HEK293T (cell line): ENCODE measurements around the gene EIF5AL1.
"Not testable (repeated sequence)": the region's sequence is repeated elsewhere in the genome, so short reads cannot be mapped to it uniquely, and the experiment has no call there.

Source experiments
- CTCF ChIA-PET: fragments of 350-600 bp; formaldehyde crosslinking; extraction: SDS; loops from one replicate; lab custom pipeline; 2021; ENCODE audit warnings: antibody characterized with exemption, inconsistent platforms; lab: Yijun Ruan, JAX
- POLR2A ChIA-PET: fragments of 350-600 bp; formaldehyde crosslinking; extraction: SDS; loops from one replicate; lab custom pipeline; 2020; ENCODE audit warnings: antibody characterized with exemption, inconsistent platforms; lab: Yijun Ruan, JAX
- DNase-seq: peaks from one replicate; pipeline ENCODE4 v3.0.0; 2012; ENCODE audit warnings: mixed read lengths; ENCODE audit errors: extremely low spot score
- BHLHE40 ChIP-seq: fragments of 450-650 bp; IDR thresholded peaks from 2 replicates; pipeline ENCODE4 v1.6.1; 2016; ENCODE audit warnings: mild to moderate bottlenecking, moderate library complexity, borderline replicate concordance
- CTBP1 ChIP-seq: fragments of 450-650 bp; IDR thresholded peaks from 2 replicates; pipeline ENCODE4 v1.6.1; 2016; ENCODE audit warnings: borderline replicate concordance
- ELF4 ChIP-seq: fragments of 450-650 bp; IDR thresholded peaks from 2 replicates; pipeline ENCODE4 v1.6.1; 2017; ENCODE audit warnings: antibody characterized with exemption
- FOXK2 ChIP-seq: fragments of 450-650 bp; IDR thresholded peaks from 2 replicates; pipeline ENCODE4 v1.6.1; 2016; ENCODE audit warnings: mild to moderate bottlenecking
- FOXM1 ChIP-seq: fragments of 450-650 bp; IDR thresholded peaks from 2 replicates; pipeline ENCODE4 v1.6.1; 2017; ENCODE audit warnings: mild to moderate bottlenecking, borderline replicate concordance
- HDGF ChIP-seq: fragments of 450-650 bp; IDR thresholded peaks from 2 replicates; pipeline ENCODE4 v1.6.1; 2017; ENCODE audit warnings: antibody characterized with exemption, borderline replicate concordance
- L3MBTL2 ChIP-seq: fragments of 450-650 bp; conservative IDR thresholded peaks from 2 replicates; pipeline ENCODE4 v1.6.1; 2016; ENCODE audit warnings: mild to moderate bottlenecking
- LEF1 ChIP-seq: fragments of 450-650 bp; IDR thresholded peaks from 2 replicates; pipeline ENCODE4 v1.6.1; 2017; ENCODE audit warnings: mild to moderate bottlenecking, borderline replicate concordance
- NFRKB ChIP-seq: fragments of 450-650 bp; IDR thresholded peaks from 2 replicates; pipeline ENCODE4 v1.6.1; 2016; ENCODE audit warnings: mild to moderate bottlenecking, moderate library complexity
- SP1 ChIP-seq: fragments of 450-650 bp; IDR thresholded peaks from 2 replicates; pipeline ENCODE4 v1.6.1; 2017
- TARDBP ChIP-seq: fragments of 450-650 bp; IDR thresholded peaks from 2 replicates; pipeline ENCODE4 v1.6.1; 2016
- ZNF384 ChIP-seq: fragments of 450-650 bp; IDR thresholded peaks from 2 replicates; pipeline ENCODE4 v1.6.1; 2016
- TF ChIP-seq, protein P1 (sequence below): fragments of 450-650 bp; IDR thresholded peaks from 2 replicates; pipeline ENCODE4 v1.6.1; 2016

The EIF5AL1 gene

DNA sequence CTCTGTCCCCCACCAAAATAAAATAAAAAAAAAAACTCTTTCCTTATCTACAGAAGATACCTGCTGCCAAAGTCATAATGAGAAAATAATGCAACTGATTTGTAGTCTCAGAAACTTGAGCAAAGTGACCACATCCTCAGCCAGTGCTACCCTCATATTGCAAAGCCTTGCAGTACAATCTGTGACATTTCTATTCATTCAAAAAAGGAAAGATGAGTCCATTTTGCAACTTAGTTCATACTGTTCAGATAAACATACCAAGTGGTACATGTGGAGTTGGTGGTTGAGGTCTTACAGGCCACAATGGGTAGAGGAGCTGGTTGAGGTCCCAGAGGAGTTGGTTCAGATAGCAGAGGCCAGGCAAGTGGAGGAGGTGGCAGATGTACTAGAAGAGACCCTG lies 6.5 kb upstream of the EIF5AL1 start:
- ChIA-PET CTCF (interaction anchor here (1.4 kb wide), 1 partner anchor 132 kb away, joined by 3 read pairs; no protein-coding TSS in a partner anchor), POLR2A (no interaction called here)
- TF ChIP-seq CTBP1 (no peak), L3MBTL2 (no peak), TARDBP (no peak), NFRKB (no peak), SP1 (no peak)
- DNase-seq = no peak

DNA sequence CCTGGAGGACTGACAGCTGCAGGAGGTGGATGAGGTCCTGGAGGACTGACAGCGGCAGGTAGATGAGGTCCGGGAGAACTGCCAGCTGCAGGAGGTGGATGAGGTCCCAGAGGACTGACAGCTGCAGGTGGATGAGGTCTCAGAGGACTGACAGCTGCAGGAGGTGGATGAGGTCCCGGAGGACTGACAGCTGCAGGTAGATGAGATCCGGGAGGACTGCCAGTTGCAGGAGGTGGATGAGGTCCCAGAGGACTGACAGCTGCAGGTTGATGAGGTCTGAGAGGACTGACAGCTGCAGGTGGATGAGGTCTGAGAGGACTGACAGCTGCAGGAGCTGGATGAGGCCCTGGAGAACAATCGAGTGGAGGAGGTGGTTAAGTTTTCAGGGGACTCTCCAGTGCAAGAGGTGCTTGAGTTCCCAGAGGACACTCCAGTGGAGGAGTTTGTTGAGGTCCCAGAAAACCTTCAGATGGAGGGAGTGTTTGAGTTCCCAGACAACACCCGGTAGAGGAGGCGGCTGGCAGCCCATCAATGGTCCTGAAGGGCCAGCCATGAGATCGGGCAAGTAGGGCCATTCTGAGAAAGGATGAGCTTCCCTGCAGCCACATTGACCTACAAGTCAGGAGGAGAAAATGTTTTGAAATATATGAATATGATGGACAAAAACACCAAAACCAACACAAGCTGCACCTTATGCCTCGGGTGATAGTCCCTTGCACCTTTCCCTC lies 4.7 kb upstream of the EIF5AL1 start:
- no peak for DNase-seq
- ChIA-PET POLR2A (no interaction called here), CTCF (interaction anchor here (1.2 kb wide), 1 partner anchor 113 kb away, joined by 3 read pairs; no protein-coding TSS in a partner anchor)
- no peak for TF ChIP-seq LEF1
- no peak for TF ChIP-seq SP1
- no peak for TF ChIP-seq TARDBP
- no peak for TF ChIP-seq FOXM1
- TF ChIP-seq, protein P1, sequence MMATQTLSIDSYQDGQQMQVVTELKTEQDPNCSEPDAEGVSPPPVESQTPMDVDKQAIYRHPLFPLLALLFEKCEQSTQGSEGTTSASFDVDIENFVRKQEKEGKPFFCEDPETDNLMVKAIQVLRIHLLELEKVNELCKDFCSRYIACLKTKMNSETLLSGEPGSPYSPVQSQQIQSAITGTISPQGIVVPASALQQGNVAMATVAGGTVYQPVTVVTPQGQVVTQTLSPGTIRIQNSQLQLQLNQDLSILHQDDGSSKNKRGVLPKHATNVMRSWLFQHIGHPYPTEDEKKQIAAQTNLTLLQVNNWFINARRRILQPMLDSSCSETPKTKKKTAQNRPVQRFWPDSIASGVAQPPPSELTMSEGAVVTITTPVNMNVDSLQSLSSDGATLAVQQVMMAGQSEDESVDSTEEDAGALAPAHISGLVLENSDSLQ = no peak
- no peak for TF ChIP-seq ELF4
- TF ChIP-seq ZNF384 = no peak
- TF ChIP-seq FOXK2 = no peak
- no peak for TF ChIP-seq HDGF
- TF ChIP-seq BHLHE40 = no peak
- no peak for TF ChIP-seq NFRKB
- TF ChIP-seq CTBP1 = no peak

DNA sequence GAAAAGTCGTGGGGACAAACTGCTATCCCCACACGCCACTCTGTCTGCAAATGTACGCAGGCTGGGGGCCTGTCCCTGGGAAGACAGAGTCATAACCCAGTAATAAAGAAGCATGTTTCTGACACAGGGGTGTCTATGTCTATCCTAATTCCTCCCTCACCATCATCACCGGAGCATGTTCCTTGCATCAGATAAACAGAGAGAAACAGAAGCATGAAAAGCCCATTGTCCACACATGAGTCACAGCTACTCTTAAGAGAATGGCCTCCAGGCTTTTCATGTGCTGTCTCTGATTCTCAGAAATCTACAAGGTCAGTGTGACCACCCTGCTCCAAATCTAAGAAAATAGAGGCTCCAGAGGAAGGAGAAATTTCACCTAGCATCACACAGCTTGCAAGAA lies 4.1 kb upstream of the EIF5AL1 start:
- DNase-seq, CTCF ChIA-PET, POLR2A ChIA-PET: not testable (repeated sequence)

DNA sequence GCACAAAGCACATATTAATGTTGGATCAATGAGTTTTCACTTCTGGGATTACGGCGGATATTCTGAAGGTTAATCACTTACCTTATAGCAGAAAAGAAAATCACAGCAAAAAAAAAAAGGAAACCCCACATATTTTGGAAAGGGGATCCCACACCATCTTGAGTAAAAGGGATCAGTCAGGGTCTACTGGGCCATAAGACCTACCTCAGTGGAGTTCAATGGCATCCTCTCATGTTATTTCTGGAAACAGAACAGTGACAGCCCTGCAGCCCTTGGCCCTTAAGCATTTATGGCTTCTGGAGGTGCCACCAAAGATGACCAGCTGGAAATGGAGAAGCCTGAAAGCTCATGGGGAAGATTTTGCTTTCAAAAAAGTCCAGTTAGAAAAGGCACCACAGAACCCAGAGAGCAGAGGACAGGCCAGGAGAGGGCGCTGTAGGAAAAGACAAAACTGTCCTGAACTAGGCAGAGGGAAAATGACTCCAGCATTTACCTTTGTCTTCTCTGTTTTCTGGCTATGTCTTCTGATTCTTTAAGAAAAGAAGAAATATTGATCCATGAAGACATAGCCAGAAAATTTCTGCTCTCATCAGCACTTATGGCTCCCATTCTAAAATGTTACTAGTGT lies 2.9 kb upstream of the EIF5AL1 start:
- CTCF ChIA-PET, DNase-seq, POLR2A ChIA-PET: not testable (repeated sequence)

DNA sequence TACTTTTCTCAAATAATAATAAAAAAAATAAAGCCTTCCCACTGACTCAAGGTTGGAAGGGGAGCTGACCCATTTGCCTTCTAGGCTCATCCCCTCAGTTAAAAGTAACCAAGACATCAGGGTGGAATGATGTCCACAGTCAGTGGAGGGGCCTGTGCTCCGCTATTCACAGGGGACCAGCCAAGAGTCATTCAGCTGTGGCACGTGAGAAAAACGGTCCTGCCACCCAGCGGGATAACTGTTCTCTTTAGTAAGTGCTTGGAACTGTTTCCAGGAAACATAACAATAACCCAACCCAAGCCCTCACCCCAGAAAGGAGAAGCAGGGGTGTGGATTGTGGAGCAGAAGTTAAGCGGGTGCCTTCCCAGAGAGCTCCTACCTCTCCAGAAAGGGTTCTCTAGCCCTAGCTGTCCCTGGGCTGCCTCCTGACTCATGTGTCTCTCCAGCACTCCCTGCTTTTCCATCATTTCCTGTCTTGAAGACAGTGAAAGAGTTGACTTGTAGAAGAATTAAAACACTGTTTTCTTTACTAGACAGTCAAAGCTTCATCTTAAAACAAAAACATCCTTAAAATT lies 2.3 kb upstream of the EIF5AL1 start:
- DNase-seq, CTCF ChIA-PET, POLR2A ChIA-PET: not testable (repeated sequence)

DNA sequence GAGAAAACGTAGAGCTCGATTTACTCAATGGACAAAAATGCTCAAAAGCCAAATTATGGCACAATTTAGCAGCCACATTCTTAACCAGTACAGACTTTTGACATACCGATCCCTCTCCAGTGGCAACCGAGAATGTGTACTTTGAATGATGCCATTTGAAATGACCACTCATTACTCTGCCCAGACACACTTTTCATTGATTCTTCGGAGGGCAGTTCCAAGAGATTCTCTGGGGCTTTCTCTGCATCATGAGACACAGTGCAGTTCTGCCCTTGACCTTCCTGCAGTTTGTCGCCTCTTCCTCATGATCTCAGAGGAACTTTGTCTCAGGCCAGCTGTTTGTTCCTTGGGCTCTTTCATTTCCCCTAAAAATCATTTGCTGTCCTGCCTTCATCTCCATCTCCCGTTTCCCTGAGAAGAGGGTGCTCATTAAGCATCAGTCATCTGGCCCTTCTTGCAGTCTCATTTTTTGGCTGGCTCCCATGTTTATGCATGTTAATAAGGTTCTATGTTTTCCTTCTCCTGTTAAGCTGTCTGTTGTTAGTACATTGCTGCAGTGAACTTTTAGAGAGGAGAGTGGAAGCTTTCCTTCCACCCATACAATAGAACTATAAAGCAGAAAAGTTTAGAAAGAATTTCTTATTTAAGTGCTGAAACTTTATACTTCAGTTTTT lies 4.3 kb downstream of the EIF5AL1 start:
- CTCF ChIA-PET, POLR2A ChIA-PET, DNase-seq: not testable (repeated sequence)

DNA sequence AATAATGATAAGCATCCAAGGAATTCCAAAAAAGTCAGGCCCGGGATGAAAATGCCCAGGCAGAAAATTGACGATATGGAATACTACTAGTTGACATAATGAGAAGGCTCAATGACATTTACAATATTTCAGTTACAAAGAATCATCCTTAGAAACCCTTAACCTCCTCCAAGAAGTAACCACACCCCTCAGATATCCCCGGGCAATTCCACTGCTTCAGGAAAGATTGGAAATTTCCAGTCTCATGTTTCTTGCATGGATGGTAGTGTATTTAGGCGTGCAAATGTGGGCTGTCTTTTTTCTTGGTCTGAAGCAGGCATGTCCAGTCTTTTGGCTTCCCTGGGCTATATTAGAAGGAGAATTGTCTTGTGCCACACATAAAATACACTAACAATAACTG lies 5.2 kb downstream of the EIF5AL1 start:
- CTCF ChIA-PET, POLR2A ChIA-PET, DNase-seq: not testable (repeated sequence)

DNA sequence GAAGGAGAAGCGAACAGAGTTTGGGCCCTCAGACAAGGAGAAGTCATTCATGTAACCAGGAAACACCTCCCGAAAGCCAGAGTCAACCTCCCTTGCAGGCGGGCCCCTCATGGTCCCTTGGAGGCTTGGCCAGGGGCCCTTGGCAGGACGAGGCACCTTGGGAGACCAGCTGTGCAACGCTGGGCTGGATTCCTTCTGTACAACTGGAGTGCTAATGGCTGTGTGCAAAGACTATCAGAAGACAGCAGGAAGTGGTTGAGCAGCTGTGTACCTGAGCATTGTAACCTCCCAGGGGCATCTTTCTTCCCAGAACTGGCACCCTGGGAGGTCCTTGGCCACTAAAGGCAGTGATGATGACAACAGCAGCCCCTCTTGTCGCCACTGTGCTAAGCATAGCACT lies 9.4 kb downstream of the EIF5AL1 start:
- POLR2A ChIA-PET, CTCF ChIA-PET, DNase-seq: not testable (repeated sequence)

DNA sequence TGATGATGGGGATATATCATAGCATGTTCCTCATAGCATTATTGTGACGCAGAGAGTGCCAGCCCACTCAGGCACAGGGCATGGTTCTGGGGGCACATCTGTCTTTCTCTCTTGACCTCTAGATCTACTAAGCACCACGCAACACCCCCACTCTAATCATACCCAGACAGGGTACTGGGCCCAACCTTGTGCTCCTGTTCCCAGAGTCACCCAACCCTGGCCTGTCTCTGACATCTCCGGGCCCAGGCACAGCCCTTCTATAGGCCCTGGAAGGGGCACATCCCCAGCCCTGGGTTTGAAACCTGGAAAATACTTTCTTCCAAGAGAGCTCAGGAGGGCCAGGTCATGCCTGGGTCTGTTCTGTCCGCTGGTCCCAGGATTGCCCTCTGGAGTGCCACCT lies 10.1 kb downstream of the EIF5AL1 start:
- POLR2A ChIA-PET, CTCF ChIA-PET, DNase-seq: not testable (repeated sequence)

DNA sequence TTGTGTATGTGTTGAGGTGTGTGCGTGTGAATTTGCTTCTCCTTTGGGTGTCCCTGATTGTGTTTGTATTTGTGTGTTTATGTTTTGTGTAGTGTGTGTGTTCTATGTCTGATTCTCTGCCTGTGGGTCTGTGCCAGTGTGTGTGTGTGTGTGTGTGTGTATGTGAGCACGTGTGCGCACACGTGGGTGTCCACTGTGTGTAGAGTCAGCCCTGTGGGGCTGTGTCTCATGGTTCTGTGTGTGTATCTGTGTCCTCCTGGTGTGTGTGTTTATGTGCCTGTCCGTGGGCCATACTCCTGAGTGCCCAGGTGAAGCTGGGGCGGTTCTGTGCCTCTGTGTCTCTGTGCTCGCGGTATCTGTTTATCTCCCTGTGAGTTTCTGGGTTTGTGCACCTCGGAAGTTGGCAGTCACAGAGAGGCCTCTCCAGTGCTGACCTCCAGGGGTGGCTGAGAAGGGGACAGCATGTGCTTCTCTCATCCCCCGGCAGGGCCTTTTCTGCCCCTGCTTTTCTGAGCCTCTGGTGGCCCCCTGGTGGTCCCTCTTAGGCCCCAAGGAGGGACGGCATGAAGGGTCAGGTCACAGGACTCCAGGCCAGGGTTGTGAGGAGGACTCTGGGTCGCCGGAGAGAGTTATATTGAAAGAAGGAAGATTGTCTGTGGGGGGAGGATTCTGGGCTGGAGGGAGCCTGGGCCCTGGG lies 11.0 kb downstream of the EIF5AL1 start:
- CTCF ChIA-PET, POLR2A ChIA-PET, DNase-seq: not testable (repeated sequence)

DNA sequence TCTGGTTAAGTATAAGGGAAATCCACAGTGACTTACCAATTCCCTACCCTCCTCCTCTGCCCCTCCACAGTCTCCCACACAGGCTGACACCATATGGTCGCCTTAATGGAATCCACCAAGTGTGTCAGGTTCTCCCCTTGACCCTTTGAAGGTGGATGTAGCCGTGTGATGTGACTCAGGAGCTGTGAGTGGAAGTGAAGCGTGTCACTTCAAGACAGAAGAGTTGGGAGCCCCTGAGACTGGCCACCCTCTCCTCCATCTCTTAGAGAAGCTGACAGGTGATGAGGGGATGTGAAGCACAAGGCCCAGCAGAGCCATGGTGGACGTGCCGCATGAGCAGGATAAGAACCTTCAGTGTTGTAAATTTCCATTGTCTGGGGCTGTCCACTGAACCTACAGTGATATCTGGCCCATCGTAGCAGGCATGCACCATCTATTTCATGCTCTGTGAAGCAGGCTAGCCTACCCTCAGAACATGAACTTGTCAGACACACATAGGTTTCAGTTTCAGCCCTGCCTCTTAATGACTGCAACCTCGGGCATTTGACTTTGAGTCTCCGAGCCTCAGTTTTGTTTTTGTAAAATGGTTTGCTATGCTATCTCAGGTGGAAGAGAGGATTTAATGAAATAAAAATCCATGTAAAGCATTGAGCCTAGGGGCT lies 12.8 kb downstream of the EIF5AL1 start:
- CTCF ChIA-PET, POLR2A ChIA-PET, DNase-seq: not testable (repeated sequence)

DNA sequence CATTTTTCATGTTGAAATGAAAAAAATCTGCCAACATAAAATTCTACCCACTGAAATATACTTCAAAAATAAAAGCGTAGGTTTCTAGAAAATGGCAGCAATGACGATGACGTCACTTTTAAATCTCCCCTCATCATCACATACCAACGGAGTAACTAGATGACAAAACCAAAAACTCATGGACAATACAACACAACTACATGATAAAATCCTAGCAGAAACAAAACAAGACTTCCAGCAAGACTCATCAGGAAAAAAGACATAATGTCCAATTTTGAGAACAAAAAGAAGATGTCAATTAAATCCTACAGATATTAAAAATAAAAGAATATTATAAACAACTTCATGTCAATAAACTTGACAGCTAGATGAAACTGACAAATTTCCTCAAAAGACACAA lies 15.9 kb downstream of the EIF5AL1 start:
- POLR2A ChIA-PET, CTCF ChIA-PET, DNase-seq: not testable (repeated sequence)

DNA sequence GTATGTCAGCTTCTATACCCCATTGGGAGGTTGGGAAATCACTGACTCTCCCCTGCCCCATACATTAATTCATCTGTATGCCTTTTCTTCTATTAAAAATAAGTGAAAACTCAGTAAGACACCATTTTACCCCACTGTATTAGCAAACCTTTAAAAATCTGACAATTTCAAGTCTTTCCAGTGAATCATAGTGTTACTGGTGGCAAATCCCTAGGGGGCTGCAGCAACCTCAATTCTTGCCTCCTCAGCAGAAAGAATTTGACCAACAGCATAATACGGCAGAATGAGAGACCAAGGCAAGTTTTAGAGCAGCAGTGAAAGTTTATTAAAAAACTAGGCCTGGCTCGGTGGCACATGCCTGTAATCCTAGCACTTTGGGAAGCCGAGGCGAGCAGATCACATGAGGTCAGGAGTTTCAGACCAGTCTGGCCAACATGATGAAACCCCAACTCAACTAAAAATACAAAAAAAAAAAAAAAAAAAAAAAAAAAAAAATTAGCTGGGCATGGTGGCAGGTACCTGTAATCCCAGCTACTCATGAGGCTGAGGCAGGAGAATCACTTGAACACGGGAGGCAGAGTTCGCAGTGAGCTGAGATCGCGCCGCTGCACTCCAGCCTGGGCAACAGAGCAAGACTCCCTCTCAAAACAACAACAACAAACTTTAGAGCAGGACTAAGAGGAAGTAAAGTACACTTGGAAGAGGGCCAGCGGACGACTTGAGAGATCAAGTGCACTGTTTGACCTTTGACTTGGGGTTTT lies 21.0 kb downstream of the EIF5AL1 start:
- DNase-seq, POLR2A ChIA-PET, CTCF ChIA-PET: not testable (repeated sequence)
